ENCODE results near the gene C6orf120. TPM values are rescaled to one million over a fixed set of nuclear protein-coding genes. Genes with fewer than 3 reads are reported as not detected.
A peak's percentile ranks its signal among the peaks of the same experiment; 100 is the strongest.

The C6orf120 gene
- total RNA-seq, 1 experiment from 2014 or later, result 43.4 TPM

GRCh38 chr6:169724494-169725124 is 22.7 kb downstream of the C6orf120 start, which contains the start of gene PHF10:
TSS of gene PHF10 (minus strand) at chr6:169724500. CDS start at chr6:169723931, 569 bp downstream.
- peak; percentile 34 for DNase-seq (ENCODE audit: low read depth)

DNA sequence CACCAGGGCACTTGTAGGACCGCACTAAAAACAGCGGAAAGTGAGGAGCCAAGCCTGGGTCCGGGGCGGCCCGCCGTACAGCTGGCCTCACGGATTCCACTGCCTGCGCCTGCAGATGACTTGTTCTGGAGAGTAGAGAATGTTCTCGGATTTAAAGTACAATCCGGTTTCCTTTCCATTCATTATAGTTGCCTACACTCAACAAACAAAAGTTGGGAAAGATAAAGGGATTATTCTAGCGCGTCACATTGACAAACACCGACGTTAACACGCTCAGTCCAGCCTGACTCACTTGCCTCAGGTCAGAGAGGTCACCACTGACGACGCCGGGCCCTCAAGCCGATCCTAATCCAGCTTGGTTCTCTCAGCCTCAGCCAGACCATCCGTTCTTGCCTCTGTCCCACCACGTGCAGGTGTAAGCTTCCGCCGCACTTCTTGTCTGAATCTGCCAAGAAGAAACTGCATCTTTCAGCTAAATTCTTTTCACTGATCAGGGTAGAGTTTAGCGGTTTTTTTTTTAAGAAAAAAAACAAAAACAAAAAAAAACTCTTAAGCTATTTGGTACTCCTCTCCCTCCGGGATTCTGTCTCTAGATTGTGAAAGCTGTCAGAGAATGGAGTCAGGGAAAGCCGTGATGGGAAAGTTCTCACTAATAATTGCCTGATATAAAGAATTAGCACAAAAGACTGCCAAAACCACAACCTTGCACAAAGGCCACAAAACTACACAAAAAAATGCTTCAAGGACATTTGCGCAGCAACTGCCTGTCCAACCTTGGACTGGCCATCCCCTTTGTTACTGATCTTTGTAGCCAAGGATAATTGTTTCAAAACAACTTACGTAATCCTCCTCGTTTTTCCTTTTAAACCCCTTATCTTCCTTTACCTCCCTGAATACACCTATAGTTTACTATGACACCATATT is 23.5 kb downstream of the C6orf120 start:
- DNase-seq (ENCODE audit: low read depth), result peak; percentile 84

GRCh38 chr6:169726049-169726400 is 24.1 kb downstream of the C6orf120 start:
- DNase-seq (ENCODE audit: low read depth), result no peak

- DNase-seq (ENCODE audit: low read depth), result no peak
Observed at GRCh38 chr6:169726963-169727362, 25.0 kb downstream of the C6orf120 start.

- DNase-seq (ENCODE audit: low read depth), result no peak
Observed at GRCh38 chr6:169729961-169730360, 28.0 kb downstream of the C6orf120 start.

- DNase-seq (ENCODE audit: low read depth), result no peak
Observed at GRCh38 chr6:169738204-169738975, 36.5 kb downstream of the C6orf120 start.

DNA sequence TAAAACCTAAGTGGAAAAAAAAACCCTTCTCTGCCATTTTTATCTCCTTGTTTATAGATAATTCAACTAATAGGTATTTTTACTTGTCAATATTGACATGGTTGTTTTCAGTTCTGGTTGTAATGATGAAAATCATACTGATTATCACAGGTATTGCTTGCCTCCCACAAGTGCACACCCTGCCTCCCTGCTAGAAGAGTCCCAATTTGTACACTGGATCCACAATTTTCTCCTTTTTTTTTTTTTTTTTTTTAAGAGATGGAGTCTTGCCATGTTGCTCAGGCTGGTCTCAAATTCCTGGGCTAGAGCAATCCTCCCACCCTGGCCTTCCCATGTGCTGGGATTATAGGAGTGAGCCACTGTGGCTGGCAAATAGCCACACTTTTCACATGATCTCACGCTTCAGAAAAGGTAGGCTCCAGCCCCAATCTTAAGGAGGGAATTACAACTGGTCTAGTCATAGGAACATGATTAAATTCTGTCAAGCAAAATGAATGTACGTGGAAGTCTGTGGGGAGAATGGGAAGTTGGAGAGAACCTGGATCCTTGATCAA is 37.1 kb downstream of the C6orf120 start:
- no peak for DNase-seq (ENCODE audit: low read depth)

- DNase-seq (ENCODE audit: low read depth), result no peak
Observed at GRCh38 chr6:169741344-169741743, 39.4 kb downstream of the C6orf120 start.

DNA sequence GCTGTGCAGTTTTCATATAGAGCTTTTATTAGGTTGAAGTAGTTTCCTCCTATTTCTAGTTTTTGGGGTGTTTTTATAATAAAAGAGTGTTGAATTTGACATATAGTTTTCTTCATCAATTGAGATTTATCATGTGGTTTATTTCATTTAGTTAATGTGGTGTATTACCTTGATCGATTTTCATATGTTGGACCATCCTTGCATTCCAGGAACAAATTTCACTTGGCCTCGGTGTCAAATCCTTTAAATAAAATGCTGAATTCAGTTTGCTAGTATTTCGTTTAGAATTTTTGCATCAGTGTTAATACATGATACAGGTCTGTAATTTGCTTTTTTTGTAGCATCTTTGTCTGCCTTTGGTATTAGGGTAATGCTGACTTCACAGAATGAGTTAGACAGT is 43.5 kb downstream of the C6orf120 start:
- DNase-seq (ENCODE audit: low read depth), result no peak

- DNase-seq (ENCODE audit: low read depth), result no peak
Observed at GRCh38 chr6:169746556-169746955, 44.6 kb downstream of the C6orf120 start.

DNA sequence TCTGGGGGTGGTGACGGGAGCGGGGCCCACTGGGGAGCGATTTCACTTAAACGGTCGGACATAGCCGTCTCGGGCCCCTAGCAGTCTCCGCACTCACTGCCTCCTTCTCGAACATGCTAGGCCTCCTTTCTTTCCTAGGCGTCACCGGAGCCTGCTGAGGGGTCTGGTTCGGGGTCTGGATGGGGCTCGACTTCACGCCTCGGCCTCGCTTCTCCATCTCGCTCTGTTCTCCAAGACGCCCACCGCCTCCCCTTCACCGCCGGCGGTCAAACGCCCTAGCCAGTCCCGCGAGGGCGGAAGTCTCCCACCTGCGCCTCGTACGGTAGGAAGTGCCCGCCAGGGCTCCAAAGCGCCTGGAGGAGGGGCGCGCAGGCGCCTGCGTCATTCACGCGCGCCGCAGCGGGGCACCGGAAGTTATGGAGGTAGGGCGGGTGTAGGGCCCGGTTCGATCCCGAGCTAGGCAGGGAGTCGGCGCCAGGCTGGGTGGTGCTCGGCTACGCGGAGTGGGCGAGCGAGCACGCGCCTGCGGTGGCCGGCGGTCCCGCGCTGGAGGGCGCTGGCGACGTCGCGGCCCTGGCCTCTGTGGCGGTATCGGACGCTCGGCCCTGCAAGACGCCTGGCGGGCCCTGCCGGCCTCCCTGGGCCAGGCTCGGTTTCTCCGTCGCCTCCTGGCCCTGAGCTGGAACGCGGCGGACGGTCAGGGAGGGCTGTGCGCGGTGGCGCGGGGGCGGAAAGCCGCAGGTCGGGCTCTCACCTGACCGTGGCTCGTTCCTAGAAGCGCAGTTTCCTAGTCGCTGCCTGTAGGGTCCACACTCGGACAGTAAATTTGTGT is 49.5 kb downstream of the C6orf120 start, which contains the start of the genes DYNLT2 and ERMARD:
DYNLT2 (minus strand) TSS at position 331 of the 832 bp plus-strand sequence; CDS start at position 217, 114 bp downstream.
ERMARD (plus strand) TSS at position 381 of the 832 bp plus-strand sequence; CDS start at position 417, 36 bp downstream.
- peak; percentile 94 for DNase-seq (ENCODE audit: low read depth)

- peak; percentile 5 for DNase-seq (ENCODE audit: low read depth)
Observed at GRCh38 chr6:169752074-169752623, 50.2 kb downstream of the C6orf120 start.

Other genes starting within 250 kb of the C6orf120 start
- 7.9 and 10.6 TPM in 2 replicates for gene WDR27, start 97 bp upstream of the C6orf120 start, total RNA-seq (2014; rRNA removed; shearing (Covaris generic))
- gene PHF10, start 22.4 kb downstream of the C6orf120 start, total RNA-seq (2014; rRNA removed; shearing (Covaris generic)), result 24.6 and 32.7 TPM in 2 replicates
- 0.76 and 1.1 TPM in 2 replicates for gene DYNLT2, start 49.4 kb downstream of the C6orf120 start, total RNA-seq (2014; rRNA removed; shearing (Covaris generic))
- 9.1 and 9.5 TPM in 2 replicates for gene ERMARD, start 49.5 kb downstream of the C6orf120 start, total RNA-seq (2014; rRNA removed; shearing (Covaris generic))